Measurements from ENCODE around the gene C1RL. TPM values are rescaled to one million over a fixed set of nuclear protein-coding genes. Genes with fewer than 3 reads are reported as not detected.
A peak's percentile ranks its signal among the peaks of the same experiment; 100 is the strongest.

The C1RL gene
- total RNA-seq, 1 experiment from 2014 or later, result 43.4 TPM

- no peak overlapping the region for H3K4me3 Mint-ChIP-seq (ENCODE audit: low read depth, unreplicated experiment)
- H3K27ac Mint-ChIP-seq (ENCODE audit: unreplicated experiment), result no peak overlapping the region
- intact Hi-C loops (cut with micrococcal nuclease; ENCODE audit: unreplicated experiment), result loop anchor here (2.0 kb wide), 1 partner anchor 496 kb away; no protein-coding TSS in a partner anchor
- H3K4me1 Mint-ChIP-seq (ENCODE audit: low read depth, unreplicated experiment), result no peaks in the 10 kb centered on the region
- H3K9me3 Mint-ChIP-seq (ENCODE audit: low read depth, unreplicated experiment), result no peaks in the 10 kb centered on the region
- DNase-seq, result no peak
- BruUV-seq (replicated peaks), result no TSS peak
- no peaks in the 10 kb centered on the region for H3K27me3 Mint-ChIP-seq (ENCODE audit: unreplicated experiment)
- no peak for TF ChIP-seq CTCF (IDR thresholded peaks at IDR 0.05; ENCODE audit: unreplicated experiment)
- H3K36me3 Mint-ChIP-seq (ENCODE audit: insufficient read depth, unreplicated experiment), result peaks cover 10% of the 10 kb centered on the region
- CTCF ChIA-PET, result no interaction called here
Measured at GRCh38 chr12:7142809-7143465, 33.9 kb upstream of the C1RL start.

- no peak overlapping the region for H3K4me3 Mint-ChIP-seq (ENCODE audit: low read depth, unreplicated experiment)
- H3K36me3 Mint-ChIP-seq (ENCODE audit: insufficient read depth, unreplicated experiment), result peaks cover 10% of the 10 kb centered on the region
- peak; percentile 68 for DNase-seq
- peak; percentile 66 for TF ChIP-seq CTCF (IDR thresholded peaks at IDR 0.05; ENCODE audit: unreplicated experiment)
- no peaks in the 10 kb centered on the region for H3K27me3 Mint-ChIP-seq (ENCODE audit: unreplicated experiment)
- H3K9me3 Mint-ChIP-seq (ENCODE audit: low read depth, unreplicated experiment), result no peaks in the 10 kb centered on the region
- no peak overlapping the region for H3K27ac Mint-ChIP-seq (ENCODE audit: unreplicated experiment)
- no peaks in the 10 kb centered on the region for H3K4me1 Mint-ChIP-seq (ENCODE audit: low read depth, unreplicated experiment)
- intact Hi-C loops (cut with micrococcal nuclease; ENCODE audit: unreplicated experiment), result loop anchor here (2.0 kb wide), 1 partner anchor 497 kb away; no protein-coding TSS in a partner anchor
- no TSS peak for BruUV-seq (replicated peaks)
- CTCF ChIA-PET, result interaction anchor here (0.7 kb wide), 1 partner anchor 66 kb away, joined by 4 read pairs; no protein-coding TSS in a partner anchor
Measured at GRCh38 chr12:7142056-7142644, 33.1 kb upstream of the C1RL start.

GRCh38 chr12:7141351-7142005 is 32.5 kb upstream of the C1RL start:
- intact Hi-C loops (cut with micrococcal nuclease; ENCODE audit: unreplicated experiment), result loop anchor here (2.0 kb wide), 1 partner anchor 497 kb away; no protein-coding TSS in a partner anchor
- CTCF ChIA-PET, result no interaction called here
- peaks cover 10% of the 10 kb centered on the region for H3K36me3 Mint-ChIP-seq (ENCODE audit: insufficient read depth, unreplicated experiment)

GRCh38 chr12:7139200-7139599 is 30.2 kb upstream of the C1RL start:
- CTCF ChIA-PET, result interaction anchor here (0.9 kb wide), 1 partner anchor 31 kb away, joined by 3 read pairs; no protein-coding TSS in a partner anchor
- H3K4me3 Mint-ChIP-seq (ENCODE audit: low read depth, unreplicated experiment), result no peak overlapping the region
- no peak for TF ChIP-seq CTCF (IDR thresholded peaks at IDR 0.05; ENCODE audit: unreplicated experiment)
- BruUV-seq (replicated peaks), result no TSS peak
- H3K27me3 Mint-ChIP-seq (ENCODE audit: unreplicated experiment), result no peaks in the 10 kb centered on the region
- H3K9me3 Mint-ChIP-seq (ENCODE audit: low read depth, unreplicated experiment), result no peaks in the 10 kb centered on the region
- no peak for DNase-seq
- intact Hi-C loops (cut with micrococcal nuclease; ENCODE audit: unreplicated experiment), result no loop called here
- H3K27ac Mint-ChIP-seq (ENCODE audit: unreplicated experiment), result no peak overlapping the region
- peaks cover 22% of the 10 kb centered on the region for H3K36me3 Mint-ChIP-seq (ENCODE audit: insufficient read depth, unreplicated experiment)
- no peaks in the 10 kb centered on the region for H3K4me1 Mint-ChIP-seq (ENCODE audit: low read depth, unreplicated experiment)

More at GRCh38 chr12:7141351-7142005, 32.5 kb upstream of the C1RL start:
- H3K27ac Mint-ChIP-seq (ENCODE audit: unreplicated experiment), result no peak overlapping the region
- no peaks in the 10 kb centered on the region for H3K4me1 Mint-ChIP-seq (ENCODE audit: low read depth, unreplicated experiment)
- TF ChIP-seq CTCF (IDR thresholded peaks at IDR 0.05; ENCODE audit: unreplicated experiment), result no peak
- no peaks in the 10 kb centered on the region for H3K27me3 Mint-ChIP-seq (ENCODE audit: unreplicated experiment)
- no peak for DNase-seq
- no peaks in the 10 kb centered on the region for H3K9me3 Mint-ChIP-seq (ENCODE audit: low read depth, unreplicated experiment)
- no peak overlapping the region for H3K4me3 Mint-ChIP-seq (ENCODE audit: low read depth, unreplicated experiment)
- BruUV-seq (replicated peaks), result no TSS peak
